ENCODE results near the gene ZDHHC8. TPM values are rescaled to one million over a fixed set of nuclear protein-coding genes. Genes with fewer than 3 reads are reported as not detected.

ZDHHC8 gene
- total RNA-seq, 1 experiment from 2014 or later: 51.7 TPM

DNA sequence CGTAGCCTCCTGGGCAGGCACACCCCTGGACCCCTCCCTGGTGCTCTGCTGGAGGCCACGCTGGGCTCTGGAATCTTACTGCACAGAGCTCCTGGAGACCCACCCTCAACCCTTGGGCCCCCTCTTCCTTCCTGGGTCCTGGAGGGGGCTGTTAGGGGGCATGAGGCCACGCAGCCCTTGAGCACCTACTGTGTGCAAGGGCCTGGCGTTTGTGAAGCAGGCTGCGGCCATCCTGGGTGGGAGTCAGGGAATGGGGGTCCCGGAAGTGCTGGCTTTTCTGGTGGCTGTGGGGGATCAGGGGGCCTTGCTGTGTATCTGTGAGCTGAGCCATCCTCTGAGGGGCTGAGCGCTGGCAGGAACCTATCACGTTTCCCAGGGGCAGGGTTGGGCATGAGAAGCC lies 60.2 kb downstream of the ZDHHC8 start:
- Histone ChIP-seq H4K91ac (ENCODE audit: insufficient read length, low read depth, low read length) (no peak overlapping the region), H2BK5ac (ENCODE audit: insufficient read length, low read length) (no peak overlapping the region), H3K79me2 (ENCODE audit: insufficient read depth, low read length) (no peaks in the 10 kb centered on the region), H3K9me3 (ENCODE audit: control insufficient read depth, low read depth, low read length) (no peaks in the 10 kb centered on the region), H4K8ac (replicated peaks; ENCODE audit: insufficient read length, low read depth, low read length) (no peak overlapping the region), H3K79me1 (ENCODE audit: insufficient read depth, low read depth, low read length, poor library complexity, severe bottlenecking) (no peaks in the 10 kb centered on the region), H2AK5ac (ENCODE audit: insufficient read length, low read length) (no peak overlapping the region), H4K5ac (ENCODE audit: insufficient read length, low read depth, low read length) (no peak overlapping the region), H2BK15ac (ENCODE audit: low read depth, low read length) (no peak overlapping the region), H3K27ac (ENCODE audit: insufficient read length, low read depth, low read length) (no peak overlapping the region), H3K56ac (ENCODE audit: insufficient read length, low read depth, low read length) (no peak overlapping the region), H4K20me1 (ENCODE audit: control insufficient read depth, insufficient read depth, insufficient read length) (no peaks in the 10 kb centered on the region), H3K14ac (ENCODE audit: insufficient read depth, low read length) (no peak overlapping the region), H3K4ac (ENCODE audit: low read depth, low read length) (no peak overlapping the region), H3K4me2 (ENCODE audit: insufficient read depth, insufficient read length, low read length) (no peak overlapping the region), H3K23me2 (ENCODE audit: insufficient read length, low read depth, low read length, poor library complexity, severe bottlenecking) (no peaks in the 10 kb centered on the region), H2BK12ac (ENCODE audit: insufficient read length, low read depth, low read length) (no peak overlapping the region), H3K9ac (ENCODE audit: extremely low read depth, insufficient read length, low read length) (no peak overlapping the region), H2BK20ac (ENCODE audit: low read depth, low read length, poor library complexity, severe bottlenecking) (no peak overlapping the region), H2AFZ (ENCODE audit: low read length) (no peak overlapping the region), H3K4me1 (ENCODE audit: insufficient read depth, low read length) (no peaks in the 10 kb centered on the region), H2BK120ac (ENCODE audit: low read depth, low read length, poor library complexity, severe bottlenecking) (no peak overlapping the region), H3K23ac (ENCODE audit: insufficient read length, low read depth, low read length) (no peak overlapping the region), H3K27me3 (ENCODE audit: insufficient read depth, low read length) (no peaks in the 10 kb centered on the region), H3K18ac (ENCODE audit: insufficient read length, low read depth, low read length) (no peak overlapping the region), H3T11ph (ENCODE audit: low read length) (no peak overlapping the region)
- H3K9me3 Mint-ChIP-seq: no peaks in the 10 kb centered on the region
- peaks cover 2 to 10% of the 10 kb centered on the region in 2 experiments; a peak in 3 of 4 replicates for H3K4me1 Mint-ChIP-seq
- H3K36me3 Mint-ChIP-seq (ENCODE audit: insufficient read depth in 1 of 3, low read depth in 3 of 3): no peaks in the 10 kb centered on the region
- WGBS (ENCODE audit: extremely low coverage, insufficient read length, low lambda C conversion rate): no CpG with 5 or more reads among the region's 8 CpGs
- TF ChIP-seq, protein P1, sequence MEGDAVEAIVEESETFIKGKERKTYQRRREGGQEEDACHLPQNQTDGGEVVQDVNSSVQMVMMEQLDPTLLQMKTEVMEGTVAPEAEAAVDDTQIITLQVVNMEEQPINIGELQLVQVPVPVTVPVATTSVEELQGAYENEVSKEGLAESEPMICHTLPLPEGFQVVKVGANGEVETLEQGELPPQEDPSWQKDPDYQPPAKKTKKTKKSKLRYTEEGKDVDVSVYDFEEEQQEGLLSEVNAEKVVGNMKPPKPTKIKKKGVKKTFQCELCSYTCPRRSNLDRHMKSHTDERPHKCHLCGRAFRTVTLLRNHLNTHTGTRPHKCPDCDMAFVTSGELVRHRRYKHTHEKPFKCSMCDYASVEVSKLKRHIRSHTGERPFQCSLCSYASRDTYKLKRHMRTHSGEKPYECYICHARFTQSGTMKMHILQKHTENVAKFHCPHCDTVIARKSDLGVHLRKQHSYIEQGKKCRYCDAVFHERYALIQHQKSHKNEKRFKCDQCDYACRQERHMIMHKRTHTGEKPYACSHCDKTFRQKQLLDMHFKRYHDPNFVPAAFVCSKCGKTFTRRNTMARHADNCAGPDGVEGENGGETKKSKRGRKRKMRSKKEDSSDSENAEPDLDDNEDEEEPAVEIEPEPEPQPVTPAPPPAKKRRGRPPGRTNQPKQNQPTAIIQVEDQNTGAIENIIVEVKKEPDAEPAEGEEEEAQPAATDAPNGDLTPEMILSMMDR (conservative IDR thresholded peaks at IDR 0.05): no peak
- no peak for DNase-seq
- H3K27ac Mint-ChIP-seq: peak overlapping the region in 1 of 3 experiments; percentile 40; a peak in 2 of 7 replicates
- H3K27me3 Mint-ChIP-seq (ENCODE audit: low read depth): no peaks in the 10 kb centered on the region; the same call in 1 of the 2 replicates
- no peak overlapping the region for H3K4me3 Mint-ChIP-seq
